Fibroblast of pulmonary artery (primary cell): ENCODE measurements around the gene KCNMA1.

Experiments used
- DNase-seq: peaks from one replicate; pipeline ENCODE4 v3.0.0-alpha.2; 2010; ENCODE audit warnings: low read depth
- H3K4me3 ChIP-seq: replicated peaks from 2 replicates; pipeline ENCODE4 v1.5.1; 2011; ENCODE audit warnings: low read depth, mild to moderate bottlenecking, control low read depth, low read length, moderate library complexity
- CTCF ChIP-seq: IDR thresholded peaks from 2 replicates; pipeline ENCODE4 v1.5.1; 2011; ENCODE audit warnings: mild to moderate bottlenecking, control low read depth, low read length, inconsistent platforms; ENCODE audit errors: missing control alignments

Gene KCNMA1

GRCh38 chr10:77162697-77163096 is 474.9 kb downstream of the KCNMA1 start:
- H3K4me3 ChIP-seq: no peak overlapping the region
- no peak for TF ChIP-seq CTCF
- DNase-seq: peak; percentile 17

DNA sequence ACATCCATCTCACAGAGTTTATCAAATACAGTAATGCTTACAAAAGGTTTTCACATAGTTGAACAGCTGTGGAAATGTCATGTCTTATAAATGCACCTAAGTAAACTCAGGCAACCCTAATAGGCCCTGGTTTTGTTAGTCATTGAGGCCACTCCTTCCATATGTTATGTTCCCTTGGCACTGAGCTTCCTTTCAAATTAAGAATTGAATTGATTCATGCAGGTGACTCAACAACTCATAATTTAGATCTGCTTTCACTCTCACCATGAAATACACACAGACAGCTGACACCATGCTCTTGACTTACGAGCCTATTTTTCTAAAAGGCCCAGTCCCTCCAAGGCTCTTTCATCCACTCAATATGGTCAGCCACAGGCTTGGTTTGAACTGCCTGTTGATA is 476.9 kb downstream of the KCNMA1 start:
- H3K4me3 ChIP-seq: no peak overlapping the region
- TF ChIP-seq CTCF: no peak
- peak; percentile 67 for DNase-seq

DNA sequence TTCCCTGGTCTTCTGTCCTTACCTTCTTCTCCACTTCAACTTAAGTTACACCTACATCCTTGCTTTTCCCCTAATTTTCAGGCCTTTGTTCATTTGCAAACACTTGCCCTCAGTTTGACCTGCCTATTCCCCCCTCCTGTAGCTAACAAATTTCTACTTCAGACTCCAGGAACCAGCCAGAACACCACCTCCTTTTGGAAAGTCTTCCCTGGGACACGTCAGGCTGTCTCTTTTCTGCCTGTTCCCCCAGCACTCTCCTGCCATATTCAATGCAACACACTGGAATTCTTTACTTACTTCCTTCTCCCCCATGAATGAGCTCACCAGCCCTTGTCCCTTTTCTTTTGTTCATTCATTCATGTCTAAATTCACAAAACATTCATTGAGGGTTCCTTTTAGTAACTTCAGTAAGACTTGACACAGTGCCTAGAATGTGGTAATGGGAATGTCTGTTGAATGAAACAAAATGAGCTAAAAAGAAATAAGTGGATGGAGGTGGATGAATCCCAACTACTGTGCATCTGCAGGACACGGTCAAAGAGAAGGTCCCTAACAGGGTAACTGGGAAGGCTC is 478.0 kb downstream of the KCNMA1 start:
- no peak for TF ChIP-seq CTCF
- no peak overlapping the region for H3K4me3 ChIP-seq
- DNase-seq: peak; percentile 36

- TF ChIP-seq CTCF: no peak
- DNase-seq: no peak
- no peak overlapping the region for H3K4me3 ChIP-seq
Measured at GRCh38 chr10:77158666-77159065, 478.9 kb downstream of the KCNMA1 start.

DNA sequence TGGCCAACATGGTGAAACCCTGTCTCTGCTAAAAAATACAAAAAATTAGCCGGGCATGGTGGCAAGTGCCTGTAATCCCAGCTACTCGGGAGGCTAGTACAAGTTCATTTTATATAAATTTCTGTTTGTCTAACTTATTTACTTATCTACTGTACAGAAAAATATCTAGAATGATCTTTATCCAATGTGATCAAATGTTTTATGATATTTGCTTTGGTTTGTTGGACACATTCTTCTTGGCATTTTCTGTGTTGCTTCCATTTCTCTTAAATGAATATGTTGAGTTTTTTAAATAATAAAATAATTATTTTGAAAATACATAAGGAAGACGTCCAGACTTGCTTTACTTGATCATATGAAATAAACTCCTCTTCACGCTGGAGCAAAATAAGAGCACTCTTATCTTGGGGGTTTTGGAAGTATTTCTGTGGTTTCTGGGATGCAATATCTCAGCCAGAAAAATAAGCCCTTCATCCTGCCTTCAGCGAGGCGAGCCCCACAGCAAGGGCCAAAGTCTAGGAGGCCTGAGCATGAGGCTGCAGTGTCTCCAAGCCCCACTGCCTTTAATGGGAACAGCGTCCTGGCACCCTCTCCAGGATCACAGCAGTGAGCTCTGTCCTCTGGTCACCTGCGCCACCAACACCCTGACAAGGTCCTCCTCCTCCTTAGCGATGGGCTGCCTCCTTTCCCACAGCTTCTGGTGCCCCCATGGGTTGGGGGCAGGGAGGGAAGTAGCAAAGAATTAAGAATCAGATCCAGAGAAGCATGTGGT is 480.2 kb downstream of the KCNMA1 start:
- no peak overlapping the region for H3K4me3 ChIP-seq
- peak; percentile 51 for DNase-seq
- no peak for TF ChIP-seq CTCF

- DNase-seq: peak; percentile 67
- peak; percentile 4 for TF ChIP-seq CTCF
- no peak overlapping the region for H3K4me3 ChIP-seq
Measured at GRCh38 chr10:77156406-77156879, 481.2 kb downstream of the KCNMA1 start.

DNA sequence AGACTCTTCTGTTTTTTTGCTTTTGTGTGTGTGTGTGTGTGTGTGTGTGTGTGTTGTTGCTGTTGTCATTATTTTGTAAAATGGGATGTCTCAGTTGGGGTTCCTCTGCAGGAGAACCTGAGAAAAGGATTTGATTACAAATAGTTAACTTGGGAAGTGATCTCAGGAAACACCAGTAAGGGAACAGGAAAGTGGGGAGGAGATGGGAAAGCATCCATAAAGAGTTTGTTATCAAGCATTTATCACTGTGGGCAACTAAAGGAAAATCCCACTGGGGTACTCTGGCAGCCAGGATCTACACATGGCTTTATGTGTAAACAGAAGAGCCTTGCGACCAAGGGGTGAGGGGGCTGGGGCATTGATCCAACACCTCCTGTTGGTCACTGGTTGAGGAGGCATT is 485.4 kb downstream of the KCNMA1 start:
- TF ChIP-seq CTCF: no peak
- H3K4me3 ChIP-seq: no peak overlapping the region
- DNase-seq: no peak
